ENCODE measurements around the gene IL17RA.
A peak's percentile ranks its signal among the peaks of the same experiment; 100 is the strongest.

Gene IL17RA

DNA sequence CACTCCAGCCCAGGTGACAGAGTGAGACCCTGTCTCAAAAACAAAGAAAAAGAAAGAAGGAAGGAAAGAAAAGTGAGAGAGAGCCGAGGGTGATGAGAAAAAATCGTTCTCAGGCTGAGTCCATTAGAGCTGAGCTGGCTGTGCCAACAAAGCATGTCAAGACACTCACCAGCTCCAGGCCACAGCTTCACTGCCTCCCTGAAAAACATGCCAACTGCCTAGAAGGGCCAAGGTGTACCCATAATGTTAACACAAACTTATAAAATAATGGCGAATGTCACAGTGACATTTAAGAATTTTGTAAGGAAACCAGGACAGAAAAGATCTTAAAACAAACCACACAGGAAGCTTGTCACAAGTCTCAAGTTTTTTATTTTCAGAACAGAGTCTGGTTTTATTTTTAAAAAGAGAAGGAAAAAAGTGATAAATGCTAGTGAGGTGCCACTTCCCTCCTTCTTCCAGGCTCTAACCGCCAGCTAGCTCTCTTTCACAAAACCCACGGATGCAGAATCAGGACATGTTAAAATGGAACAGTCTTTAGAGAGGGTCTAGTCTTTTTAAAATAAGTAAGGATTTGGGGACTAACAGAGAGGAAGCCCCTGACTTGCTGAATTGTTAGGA is 31.3 kb downstream of the IL17RA start:
- DNase-seq (ENCODE audit: low read depth): no peak
- TF ChIP-seq, protein P1, sequence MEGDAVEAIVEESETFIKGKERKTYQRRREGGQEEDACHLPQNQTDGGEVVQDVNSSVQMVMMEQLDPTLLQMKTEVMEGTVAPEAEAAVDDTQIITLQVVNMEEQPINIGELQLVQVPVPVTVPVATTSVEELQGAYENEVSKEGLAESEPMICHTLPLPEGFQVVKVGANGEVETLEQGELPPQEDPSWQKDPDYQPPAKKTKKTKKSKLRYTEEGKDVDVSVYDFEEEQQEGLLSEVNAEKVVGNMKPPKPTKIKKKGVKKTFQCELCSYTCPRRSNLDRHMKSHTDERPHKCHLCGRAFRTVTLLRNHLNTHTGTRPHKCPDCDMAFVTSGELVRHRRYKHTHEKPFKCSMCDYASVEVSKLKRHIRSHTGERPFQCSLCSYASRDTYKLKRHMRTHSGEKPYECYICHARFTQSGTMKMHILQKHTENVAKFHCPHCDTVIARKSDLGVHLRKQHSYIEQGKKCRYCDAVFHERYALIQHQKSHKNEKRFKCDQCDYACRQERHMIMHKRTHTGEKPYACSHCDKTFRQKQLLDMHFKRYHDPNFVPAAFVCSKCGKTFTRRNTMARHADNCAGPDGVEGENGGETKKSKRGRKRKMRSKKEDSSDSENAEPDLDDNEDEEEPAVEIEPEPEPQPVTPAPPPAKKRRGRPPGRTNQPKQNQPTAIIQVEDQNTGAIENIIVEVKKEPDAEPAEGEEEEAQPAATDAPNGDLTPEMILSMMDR (conservative IDR thresholded peaks at IDR 0.05; ENCODE audit: low read length): no peak
- H3K4me3 ChIP-seq (ENCODE audit: low read length): no peak overlapping the region

DNA sequence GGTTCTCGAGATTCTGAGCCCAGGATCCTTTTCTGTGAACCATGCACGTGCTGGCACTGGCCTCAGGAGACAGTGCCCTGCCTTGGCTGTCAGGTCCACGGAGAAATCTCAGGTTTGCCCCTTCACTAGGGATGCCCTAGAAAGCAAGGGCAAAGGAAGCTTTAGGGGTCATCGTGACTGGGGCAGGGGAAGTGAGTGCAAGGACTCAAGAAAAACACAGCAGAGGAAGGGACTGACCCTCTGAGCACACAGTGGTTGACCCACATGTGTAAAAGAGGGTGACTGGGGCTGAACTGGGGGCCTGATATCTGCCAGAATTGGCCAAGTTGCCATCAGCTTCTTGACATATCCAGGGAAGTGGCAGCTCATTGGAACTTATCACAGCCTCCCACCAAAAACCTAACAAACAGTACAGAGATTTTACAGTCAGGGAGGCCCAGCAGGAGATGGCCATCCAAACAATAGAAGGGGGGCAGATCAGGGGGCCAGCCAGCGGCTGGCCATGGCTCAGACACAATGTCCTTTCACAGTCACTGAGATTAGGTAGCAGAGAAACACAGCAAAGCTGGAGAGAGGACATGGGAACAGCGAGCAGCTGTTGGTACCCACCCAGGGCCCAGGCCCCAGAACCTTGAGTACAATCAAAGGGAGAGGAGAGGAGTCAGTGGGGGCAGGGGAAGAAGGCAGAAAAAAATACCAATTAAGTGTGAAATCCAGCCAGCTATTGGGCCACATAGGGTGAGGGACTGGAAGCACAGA is 32.0 kb downstream of the IL17RA start:
- no peak overlapping the region for H3K4me3 ChIP-seq (ENCODE audit: low read length)
- no peak for DNase-seq (ENCODE audit: low read depth)
- TF ChIP-seq, protein P1 (conservative IDR thresholded peaks at IDR 0.05; ENCODE audit: low read length): no peak

DNA sequence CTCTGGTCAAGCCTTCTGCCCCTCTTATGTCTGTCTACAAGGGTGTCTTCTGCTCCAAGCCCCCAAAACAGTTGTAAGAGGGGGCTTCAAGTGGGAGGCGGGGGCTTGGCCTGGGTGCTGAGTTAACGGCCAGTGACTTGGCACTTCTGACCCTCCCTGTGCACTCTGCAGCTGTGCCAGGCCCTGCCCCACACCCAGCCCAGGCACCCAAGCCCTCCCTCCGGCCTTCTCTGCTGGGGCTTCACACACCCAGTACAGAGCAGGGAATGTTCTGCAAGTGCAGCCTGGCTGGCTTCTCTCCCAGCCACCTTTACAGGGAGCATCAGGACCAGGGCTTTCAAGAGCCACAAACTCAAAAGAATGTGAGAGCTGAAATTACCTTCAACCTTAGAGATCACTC is 32.6 kb downstream of the IL17RA start:
- TF ChIP-seq, protein P1 (conservative IDR thresholded peaks at IDR 0.05; ENCODE audit: low read length): no peak
- no peak for DNase-seq (ENCODE audit: low read depth)
- H3K4me3 ChIP-seq (ENCODE audit: low read length): no peak overlapping the region

DNA sequence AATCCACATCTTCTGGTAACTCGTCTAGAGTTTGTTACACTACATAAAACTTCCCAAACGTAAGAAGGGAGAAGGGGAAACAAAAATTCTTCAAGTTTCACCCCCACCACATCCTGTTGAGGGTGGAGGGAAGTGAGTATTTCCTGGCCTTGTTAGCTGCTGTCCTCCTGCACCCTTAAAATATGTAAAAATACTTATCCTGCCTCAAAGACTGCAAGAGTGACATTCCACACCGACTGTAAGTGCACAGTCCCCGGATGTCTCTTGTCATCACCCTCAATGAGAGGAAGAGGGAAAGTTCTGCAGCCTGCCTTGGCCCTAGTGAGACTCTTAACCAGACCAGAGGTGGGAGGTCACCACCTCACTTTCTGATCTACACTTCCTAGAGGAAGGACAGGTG is 33.1 kb downstream of the IL17RA start:
- H3K4me3 ChIP-seq (ENCODE audit: low read length): no peak overlapping the region
- DNase-seq (ENCODE audit: low read depth): no peak
- TF ChIP-seq, protein P1 (conservative IDR thresholded peaks at IDR 0.05; ENCODE audit: low read length): no peak

DNA sequence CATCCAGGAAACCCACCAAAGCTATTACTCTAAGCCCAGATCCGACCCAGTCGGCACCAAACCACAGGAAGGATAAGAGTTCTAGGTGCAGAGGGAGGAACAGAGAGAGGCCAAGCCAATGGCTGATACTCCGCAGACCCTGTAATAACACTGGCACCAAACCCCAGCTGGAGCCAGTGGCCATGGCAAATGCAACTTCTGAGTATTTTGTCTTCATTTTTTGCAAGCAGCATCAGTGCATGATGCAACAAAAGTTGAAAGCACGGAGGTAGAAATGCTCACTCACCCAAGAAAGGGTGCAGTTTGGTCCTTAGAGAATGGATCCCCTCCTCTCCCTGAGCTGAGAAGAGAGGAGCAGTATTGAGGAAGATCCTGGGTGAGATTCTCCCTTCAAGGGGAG is 33.5 kb downstream of the IL17RA start:
- no peak for DNase-seq (ENCODE audit: low read depth)
- H3K4me3 ChIP-seq (ENCODE audit: low read length): no peak overlapping the region
- TF ChIP-seq, protein P1 (conservative IDR thresholded peaks at IDR 0.05; ENCODE audit: low read length): no peak

DNA sequence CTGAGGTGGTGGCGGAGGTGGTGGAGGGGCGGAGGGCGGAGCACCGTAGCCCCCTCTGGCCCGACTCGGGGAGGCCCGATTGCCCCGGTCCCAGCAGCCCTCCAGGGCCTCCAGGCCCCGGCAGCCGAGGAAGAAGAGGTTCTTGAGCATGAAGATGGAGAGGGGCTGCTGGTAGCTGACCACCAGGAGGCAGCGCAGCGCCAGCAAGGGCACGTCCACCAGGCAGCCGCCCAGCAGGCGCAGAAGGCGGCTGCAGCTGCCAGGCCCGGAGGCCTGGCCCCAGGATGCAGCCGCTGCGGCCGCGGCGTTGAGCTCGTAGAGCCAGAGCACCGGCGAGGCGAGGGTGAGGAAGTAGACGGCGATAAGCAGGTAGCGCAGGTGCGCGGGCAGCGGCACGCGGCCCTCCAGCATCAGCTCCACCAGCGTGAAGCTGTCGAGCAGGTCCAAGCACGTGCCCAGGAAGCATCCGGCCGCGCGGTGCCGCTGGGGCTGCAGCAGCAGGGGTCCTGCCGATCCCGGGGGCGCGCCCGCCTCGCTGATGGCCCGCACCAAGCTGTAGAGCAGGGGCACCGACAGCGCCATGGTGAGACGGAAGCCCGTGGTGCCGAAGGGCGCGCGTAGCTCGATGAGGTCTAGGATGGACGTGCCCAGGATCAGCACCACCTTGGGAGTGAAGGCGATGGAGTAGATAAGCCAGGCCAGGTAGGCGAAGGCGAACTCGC is 34.8 kb downstream of the IL17RA start:
- TF ChIP-seq, protein P1 (conservative IDR thresholded peaks at IDR 0.05; ENCODE audit: low read length): 0 out of 2 replicates have a peak, but pooled peaks have one; percentile 6
- no peak for DNase-seq (ENCODE audit: low read depth)
- no peak overlapping the region for H3K4me3 ChIP-seq (ENCODE audit: low read length)

All from AG10803 (cell line).